Stimulated activated naive CD4-positive, alpha-beta T cell (primary cell): ENCODE results near the gene ATP1A4.

Experiments
- DNase-seq, 6 experiments: peaks; one replicate each; lab custom pipeline; 2025; lab: John Stamatoyannopoulos, UW

ATP1A4 gene

GRCh38 chr1:160206421-160207117 lies 55.2 kb downstream of the ATP1A4 start:
- DNase-seq: no peak

- DNase-seq: no peak
Observed at GRCh38 chr1:160207118-160207650, 55.8 kb downstream of the ATP1A4 start.

GRCh38 chr1:160207771-160208556 lies 56.6 kb downstream of the ATP1A4 start:
- DNase-seq: peak in 1 of 6 experiments; percentile 10

GRCh38 chr1:160208557-160209320 lies 57.3 kb downstream of the ATP1A4 start:
- no peak for DNase-seq

- DNase-seq: no peak
Observed at GRCh38 chr1:160209321-160210046, 58.1 kb downstream of the ATP1A4 start.

GRCh38 chr1:160210561-160210960 lies 59.2 kb downstream of the ATP1A4 start:
- no peak for DNase-seq

- DNase-seq: no peak
Observed at GRCh38 chr1:160211046-160211790, 59.8 kb downstream of the ATP1A4 start.

GRCh38 chr1:160214481-160215140 lies 63.2 kb downstream of the ATP1A4 start:
- DNase-seq: no peak

GRCh38 chr1:160216301-160216700 lies 64.9 kb downstream of the ATP1A4 start:
- no peak for DNase-seq

GRCh38 chr1:160217481-160218051 lies 66.2 kb downstream of the ATP1A4 start:
- DNase-seq: no peak

- no peak for DNase-seq
Observed at GRCh38 chr1:160219062-160219929, 67.9 kb downstream of the ATP1A4 start.

- DNase-seq: no peak
Observed at GRCh38 chr1:160220301-160220700, 68.9 kb downstream of the ATP1A4 start.

- no peak for DNase-seq
Observed at GRCh38 chr1:160221089-160221488, 69.7 kb downstream of the ATP1A4 start.

- DNase-seq: no peak
Observed at GRCh38 chr1:160222546-160222945, 71.1 kb downstream of the ATP1A4 start.

GRCh38 chr1:160224606-160225005 lies 73.2 kb downstream of the ATP1A4 start:
- no peak for DNase-seq

GRCh38 chr1:160225345-160225744 lies 73.9 kb downstream of the ATP1A4 start:
- no peak for DNase-seq

- DNase-seq: no peak
Observed at GRCh38 chr1:160226623-160227022, 75.2 kb downstream of the ATP1A4 start.

GRCh38 chr1:160227034-160227433 lies 75.6 kb downstream of the ATP1A4 start:
- no peak for DNase-seq

GRCh38 chr1:160227561-160227960 lies 76.2 kb downstream of the ATP1A4 start:
- no peak for DNase-seq
